GM21528 (cell line): Measurements from ENCODE around the gene USP40.

Experiments used
- ATAC-seq: cut with Tn5 transposase; IDR thresholded peaks from one replicate; pipeline ENCODE4 v1.9.1; 2021; ENCODE audit warnings: mild to moderate bottlenecking, moderate library complexity; ENCODE audit not compliant: unreplicated experiment, low FRiP score

The USP40 gene

GRCh38 chr2:233563663-233564430, 2.7 kb downstream of the USP40 start:
- ATAC-seq, result no peak

GRCh38 chr2:233556881-233557736, 9.5 kb downstream of the USP40 start:
- no peak for ATAC-seq

- ATAC-seq, result no peak
Observed at GRCh38 chr2:233553366-233553765, 13.2 kb downstream of the USP40 start.

- ATAC-seq, result no peak
Observed at GRCh38 chr2:233551491-233551890, 15.1 kb downstream of the USP40 start.

- ATAC-seq, result no peak
Observed at GRCh38 chr2:233546774-233547173, 19.8 kb downstream of the USP40 start.

GRCh38 chr2:233546101-233546500, 20.5 kb downstream of the USP40 start:
- ATAC-seq, result no peak

- no peak for ATAC-seq
Observed at GRCh38 chr2:233544200-233544610, 22.4 kb downstream of the USP40 start.

- ATAC-seq, result no peak
Observed at GRCh38 chr2:233542507-233542906, 24.1 kb downstream of the USP40 start.

- no peak for ATAC-seq
Observed at GRCh38 chr2:233538741-233539140, 27.8 kb downstream of the USP40 start.

- no peak for ATAC-seq
Observed at GRCh38 chr2:233535271-233535670, 31.3 kb downstream of the USP40 start.

- no peak for ATAC-seq
Observed at GRCh38 chr2:233532971-233533370, 33.6 kb downstream of the USP40 start.

- ATAC-seq, result no peak
Observed at GRCh38 chr2:233531955-233532354, 34.6 kb downstream of the USP40 start.

- no peak for ATAC-seq
Observed at GRCh38 chr2:233530381-233530780, 36.2 kb downstream of the USP40 start.

- ATAC-seq, result no peak
Observed at GRCh38 chr2:233528182-233528581, 38.4 kb downstream of the USP40 start.

GRCh38 chr2:233525791-233526190, 40.8 kb downstream of the USP40 start:
- ATAC-seq, result no peak

GRCh38 chr2:233519787-233520611, 46.6 kb downstream of the USP40 start:
- peak; percentile 89 for ATAC-seq

- ATAC-seq, result peak; percentile 58
Observed at GRCh38 chr2:233513953-233514655, 52.5 kb downstream of the USP40 start.

GRCh38 chr2:233503947-233504637, 62.5 kb downstream of the USP40 start:
- no peak for ATAC-seq

- ATAC-seq, result no peak
Observed at GRCh38 chr2:233503481-233503880, 63.1 kb downstream of the USP40 start.
